GM21529 (cell line): ENCODE data around the gene C6orf15.

Experiments
- ATAC-seq: cut with Tn5 transposase; IDR thresholded peaks from one replicate; pipeline ENCODE4 v1.9.1; 2021; ENCODE audit not compliant: unreplicated experiment

C6orf15 gene

GRCh38 chr6:31110825-31111582 is 1.4 kb downstream of the C6orf15 start:
- no peak for ATAC-seq

- no peak for ATAC-seq
Measured at GRCh38 chr6:31107052-31107451, 5.3 kb downstream of the C6orf15 start.

- no peak for ATAC-seq
Measured at GRCh38 chr6:31103136-31103535, 9.2 kb downstream of the C6orf15 start.

- ATAC-seq = no peak
Measured at GRCh38 chr6:31098449-31098938, 13.9 kb downstream of the C6orf15 start.

- ATAC-seq = no peak
Measured at GRCh38 chr6:31096656-31097055, 15.7 kb downstream of the C6orf15 start.

GRCh38 chr6:31096215-31096614 is 16.2 kb downstream of the C6orf15 start:
- no peak for ATAC-seq

- ATAC-seq = no peak
Measured at GRCh38 chr6:31094389-31094881, 17.9 kb downstream of the C6orf15 start.

- ATAC-seq = no peak
Measured at GRCh38 chr6:31092769-31093505, 19.4 kb downstream of the C6orf15 start.

GRCh38 chr6:31092238-31092637 is 20.1 kb downstream of the C6orf15 start:
- ATAC-seq = no peak

- no peak for ATAC-seq
Measured at GRCh38 chr6:31091680-31092079, 20.7 kb downstream of the C6orf15 start.

- ATAC-seq = no peak
Measured at GRCh38 chr6:31090973-31091364, 21.4 kb downstream of the C6orf15 start.

GRCh38 chr6:31090275-31090972 is 22.0 kb downstream of the C6orf15 start:
- ATAC-seq = no peak

- ATAC-seq = peak; percentile 77
Measured at GRCh38 chr6:31087494-31088089, 24.8 kb downstream of the C6orf15 start.

- ATAC-seq = no peak
Measured at GRCh38 chr6:31086788-31087440, 25.5 kb downstream of the C6orf15 start.

GRCh38 chr6:31083742-31084354 is 28.5 kb downstream of the C6orf15 start:
- no peak for ATAC-seq

- no peak for ATAC-seq
Measured at GRCh38 chr6:31081872-31082271, 30.5 kb downstream of the C6orf15 start.

- no peak for ATAC-seq
Measured at GRCh38 chr6:31079656-31080261, 32.6 kb downstream of the C6orf15 start.

GRCh38 chr6:31076611-31077010 is 35.8 kb downstream of the C6orf15 start:
- ATAC-seq = no peak

- ATAC-seq = no peak
Measured at GRCh38 chr6:31075528-31075927, 36.8 kb downstream of the C6orf15 start.

- no peak for ATAC-seq
Measured at GRCh38 chr6:31074401-31074800, 38.0 kb downstream of the C6orf15 start.
